GM13976 (cell line): ENCODE measurements around the gene MKRN1.

Source experiments
- DNase-seq: peaks from one replicate; pipeline ENCODE4 v3.0.0; 2012; ENCODE audit warnings: low spot score
- CTCF ChIP-seq: IDR thresholded peaks from 2 replicates; pipeline ENCODE4 v1.5.1; 2012; ENCODE audit warnings: borderline replicate concordance, mild to moderate bottlenecking; ENCODE audit not compliant: insufficient read depth; ENCODE audit errors: extremely low read depth, missing control alignments, control extremely low read depth
- in situ Hi-C: fragments of 300-500 bp; cut with MboI; formaldehyde crosslinking; loops from one replicate; pipeline ENCODE4 v1.12.0; 2022; ENCODE audit warnings: low sequenced_read_pairs, mixed read lengths, inconsistent platforms; ENCODE audit not compliant: unreplicated experiment

MKRN1 gene

GRCh38 chr7:140440593-140440992 is 38.7 kb downstream of the MKRN1 start:
- in situ Hi-C loops: no loop called here
- no peak for TF ChIP-seq CTCF
- DNase-seq: no peak

GRCh38 chr7:140439359-140439758 is 39.9 kb downstream of the MKRN1 start:
- no peak for TF ChIP-seq CTCF

GRCh38 chr7:140435252-140435895 is 43.9 kb downstream of the MKRN1 start:
- TF ChIP-seq CTCF: no peak
- no peak for DNase-seq
- in situ Hi-C loops: no loop called here

More at GRCh38 chr7:140439359-140439758, 39.9 kb downstream of the MKRN1 start:
- in situ Hi-C loops: no loop called here
- no peak for DNase-seq

GRCh38 chr7:140433396-140433795 is 45.9 kb downstream of the MKRN1 start:
- in situ Hi-C loops: no loop called here
- DNase-seq: no peak
- TF ChIP-seq CTCF: no peak

GRCh38 chr7:140426130-140426529 is 53.2 kb downstream of the MKRN1 start:
- DNase-seq: no peak
- no peak for TF ChIP-seq CTCF
- in situ Hi-C loops: no loop called here

- TF ChIP-seq CTCF: no peak
- no peak for DNase-seq
- in situ Hi-C loops: no loop called here
Observed at GRCh38 chr7:140425718-140426117, 53.6 kb downstream of the MKRN1 start.
